GM21717 (cell line): ENCODE results near the gene KHDC4.
"Not testable (repeated sequence)": the region's sequence is repeated elsewhere in the genome, so short reads cannot be mapped to it uniquely, and the experiment has no call there.

ENCODE experiments used
- ATAC-seq: cut with Tn5 transposase; IDR thresholded peaks from one replicate; pipeline ENCODE4 v1.9.1; 2021; ENCODE audit warnings: mild to moderate bottlenecking, moderate library complexity; ENCODE audit not compliant: unreplicated experiment

KHDC4 gene

DNA sequence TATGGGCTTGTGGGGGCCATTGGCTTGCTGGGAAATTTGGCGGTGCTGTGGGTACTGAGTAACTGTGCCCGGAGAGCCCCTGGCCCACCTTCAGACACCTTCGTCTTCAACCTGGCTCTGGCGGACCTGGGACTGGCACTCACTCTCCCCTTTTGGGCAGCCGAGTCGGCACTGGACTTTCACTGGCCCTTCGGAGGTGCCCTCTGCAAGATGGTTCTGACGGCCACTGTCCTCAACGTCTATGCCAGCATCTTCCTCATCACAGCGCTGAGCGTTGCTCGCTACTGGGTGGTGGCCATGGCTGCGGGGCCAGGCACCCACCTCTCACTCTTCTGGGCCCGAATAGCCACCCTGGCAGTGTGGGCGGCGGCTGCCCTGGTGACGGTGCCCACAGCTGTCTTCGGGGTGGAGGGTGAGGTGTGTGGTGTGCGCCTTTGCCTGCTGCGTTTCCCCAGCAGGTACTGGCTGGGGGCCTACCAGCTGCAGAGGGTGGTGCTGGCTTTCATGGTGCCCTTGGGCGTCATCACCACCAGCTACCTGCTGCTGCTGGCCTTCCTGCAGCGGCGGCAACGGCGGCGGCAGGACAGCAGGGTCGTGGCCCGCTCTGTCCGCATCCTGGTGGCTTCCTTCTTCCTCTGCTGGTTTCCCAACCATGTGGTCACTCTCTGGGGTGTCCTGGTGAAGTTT, 7.8 kb upstream of the KHDC4 start:
- ATAC-seq = no peak

DNA sequence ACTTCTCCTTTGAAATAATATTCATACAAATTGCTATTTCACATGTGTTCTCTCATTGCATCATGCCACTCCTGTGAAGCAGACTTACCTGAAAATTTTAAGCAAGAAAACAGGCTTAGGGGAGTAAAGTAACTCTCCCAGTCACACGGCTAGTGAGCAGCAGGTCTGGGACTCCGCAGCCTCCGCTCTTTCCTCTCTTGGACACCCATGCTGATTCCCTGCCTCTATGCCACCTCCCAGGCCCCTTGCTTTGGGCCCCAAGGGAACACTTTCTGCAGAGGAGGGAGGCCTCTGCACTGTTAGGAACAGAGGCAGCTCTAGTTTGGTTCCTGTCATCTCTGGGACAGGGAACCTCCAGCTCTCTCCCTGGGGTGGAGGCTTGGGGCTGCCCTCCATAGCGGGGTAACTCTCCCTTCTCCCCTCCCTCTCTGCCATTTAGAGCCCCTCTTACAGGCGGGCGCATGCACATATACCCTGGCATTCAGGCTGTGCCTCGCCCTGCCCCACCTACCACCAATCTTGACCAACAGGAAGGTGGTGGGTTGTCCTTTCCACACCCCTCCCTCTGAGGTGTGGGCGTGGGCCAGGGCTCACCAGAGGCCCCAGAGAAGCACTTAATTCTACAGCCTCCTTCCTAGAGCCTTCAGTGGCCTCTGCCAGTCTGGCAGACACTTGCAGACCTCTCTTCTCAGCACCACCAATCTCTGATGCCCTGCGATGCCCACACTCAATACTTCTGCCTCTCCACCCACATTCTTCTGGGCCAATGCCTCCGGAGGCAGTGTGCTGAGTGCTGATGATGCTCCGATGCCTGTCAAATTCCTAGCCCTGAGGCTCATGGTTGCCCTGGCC, 7.0 kb upstream of the KHDC4 start, which contains the start of gene RXFP4:
Gene RXFP4, plus strand, starts transcription at position 646 of the 852 bp plus-strand sequence. Its CDS starts 72 bp downstream, at position 718.
- ATAC-seq = no peak

DNA sequence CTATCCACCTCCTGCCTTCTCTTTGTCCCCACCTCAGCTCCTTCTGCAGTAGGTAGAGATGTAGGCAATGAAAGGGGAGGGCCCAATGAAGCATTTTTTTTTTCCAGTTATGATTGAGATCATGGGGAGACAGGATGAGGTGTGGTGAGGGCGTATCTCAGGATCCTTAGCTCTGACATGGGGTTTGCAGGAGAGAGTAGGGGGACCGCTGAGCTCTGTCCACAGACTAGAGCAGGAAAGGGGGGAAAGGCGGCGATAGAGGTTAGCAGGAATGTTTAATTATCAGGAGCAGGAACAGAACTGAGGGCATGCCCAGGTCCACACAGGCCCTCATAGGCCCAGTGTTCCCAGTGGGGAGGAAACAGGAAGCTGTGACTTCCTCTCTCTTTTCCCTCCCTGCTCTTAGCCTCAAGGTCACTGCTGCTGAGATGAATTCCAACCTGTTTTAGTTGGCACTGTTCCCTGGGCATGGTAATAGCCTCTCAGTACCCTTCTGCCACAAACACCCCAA, 6.3 kb upstream of the KHDC4 start:
- ATAC-seq = no peak

DNA sequence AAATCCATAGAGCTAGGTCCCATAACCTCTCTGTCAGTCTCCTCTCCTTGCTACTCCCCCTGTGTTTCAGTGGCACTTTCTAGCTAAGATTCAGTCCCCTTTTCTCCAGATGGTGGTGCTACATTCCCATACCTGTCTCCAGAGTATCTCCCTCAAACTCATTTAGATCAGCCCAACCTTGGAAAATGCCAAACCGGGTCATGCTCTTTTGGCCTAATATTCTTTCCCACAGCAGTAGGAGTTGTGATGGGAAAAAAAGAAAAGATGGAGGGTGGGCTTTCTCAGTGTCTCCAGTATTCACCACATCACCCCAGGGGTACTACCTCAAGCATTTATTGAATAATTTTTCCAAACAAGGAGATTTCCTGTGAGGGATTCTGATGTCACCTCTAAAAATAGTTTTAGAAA, 4.0 kb upstream of the KHDC4 start:
- no peak for ATAC-seq

DNA sequence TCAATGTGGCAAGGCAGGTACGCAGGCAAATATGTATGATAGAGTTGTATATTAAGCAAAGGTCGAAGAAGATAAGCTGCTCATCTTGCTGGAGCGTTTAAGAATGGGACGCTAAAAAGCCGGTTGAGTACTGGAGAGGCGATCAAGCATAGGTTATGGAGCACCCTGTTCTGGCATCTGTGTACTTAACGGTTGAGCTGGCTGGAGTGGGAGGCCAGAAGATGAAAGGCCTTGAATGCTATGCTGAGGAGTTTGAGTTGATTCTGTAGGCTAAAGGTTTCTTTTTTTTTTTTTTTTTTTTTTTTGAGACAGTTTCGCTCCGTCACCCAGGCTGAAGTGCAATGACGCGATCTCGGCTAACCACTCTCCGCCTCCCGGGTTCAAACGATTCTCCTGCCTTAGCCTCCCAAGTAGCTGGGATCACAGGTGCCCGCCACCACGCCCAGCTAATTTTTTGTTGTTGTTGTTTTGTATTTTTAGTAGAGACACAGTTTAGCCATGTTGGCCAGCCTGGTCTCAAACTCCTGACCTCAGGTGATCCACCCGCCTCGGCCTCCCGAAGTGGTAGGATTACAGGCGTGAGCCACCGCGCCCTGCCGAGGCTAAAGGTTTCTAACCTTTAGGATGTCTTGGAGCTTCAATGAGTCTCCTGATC, 850 bp upstream of the KHDC4 start:
- ATAC-seq = no peak

DNA sequence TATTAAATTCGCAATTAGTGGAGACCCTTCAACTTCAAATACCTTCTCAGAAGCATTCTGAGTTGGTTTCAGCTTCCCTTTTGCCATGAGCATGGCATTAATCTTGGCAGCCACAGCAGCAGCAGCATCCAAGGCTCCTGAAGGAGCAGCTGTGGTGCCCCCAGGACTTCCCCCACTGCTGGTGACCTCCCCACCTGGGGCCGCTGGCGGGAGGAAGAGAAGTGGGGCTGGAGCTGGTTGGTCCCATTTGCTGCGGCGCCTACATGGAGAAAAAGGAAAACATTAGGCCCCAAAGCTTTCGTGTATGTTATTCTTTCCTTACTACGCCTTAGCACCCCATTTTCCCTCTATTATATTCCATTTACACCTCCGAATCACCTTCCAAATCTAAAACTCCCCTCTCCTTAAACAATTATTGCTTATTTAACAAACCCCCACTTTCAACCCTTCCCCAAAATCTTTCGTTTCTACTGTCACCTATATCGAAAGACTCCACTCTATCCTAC, 569 bp downstream of the KHDC4 start:
- no peak for ATAC-seq

DNA sequence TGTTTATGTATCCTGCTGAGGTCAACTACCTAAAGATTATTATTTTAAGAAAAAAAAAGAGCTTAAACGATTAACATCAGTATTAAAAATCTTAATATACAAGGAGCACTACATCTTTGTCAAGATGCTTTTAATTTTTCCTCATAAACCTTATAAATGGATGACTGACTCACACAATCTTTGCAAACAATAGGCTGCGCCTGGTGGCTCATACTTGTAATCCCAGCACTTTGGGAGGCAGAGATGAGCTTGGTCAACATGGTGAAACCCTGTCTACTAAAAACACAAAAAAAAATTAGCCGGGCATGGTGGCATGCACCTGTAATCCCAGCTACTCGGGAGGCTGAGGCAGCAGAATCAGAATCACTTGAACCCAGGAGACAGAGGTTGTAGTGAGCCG, 1.7 kb downstream of the KHDC4 start:
- ATAC-seq = no peak

DNA sequence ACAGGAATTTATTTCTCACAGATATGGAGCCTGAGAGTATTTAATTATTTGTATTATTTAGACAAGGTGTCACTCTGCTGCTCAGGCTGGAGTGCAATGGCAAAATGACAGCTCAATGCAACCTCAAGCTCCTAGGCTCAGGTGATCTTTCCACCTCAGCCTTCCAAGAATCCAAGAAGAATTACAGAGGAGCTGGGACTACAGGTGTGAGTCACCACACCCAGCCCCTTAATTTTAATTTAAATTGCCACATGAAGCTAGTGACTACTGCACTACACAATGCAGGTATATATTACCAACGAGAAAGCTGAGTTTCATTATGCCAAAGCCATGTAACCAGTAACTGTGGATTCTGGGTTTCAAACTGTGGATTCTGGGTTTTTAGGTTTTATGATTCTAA, 2.1 kb downstream of the KHDC4 start:
- no peak for ATAC-seq

DNA sequence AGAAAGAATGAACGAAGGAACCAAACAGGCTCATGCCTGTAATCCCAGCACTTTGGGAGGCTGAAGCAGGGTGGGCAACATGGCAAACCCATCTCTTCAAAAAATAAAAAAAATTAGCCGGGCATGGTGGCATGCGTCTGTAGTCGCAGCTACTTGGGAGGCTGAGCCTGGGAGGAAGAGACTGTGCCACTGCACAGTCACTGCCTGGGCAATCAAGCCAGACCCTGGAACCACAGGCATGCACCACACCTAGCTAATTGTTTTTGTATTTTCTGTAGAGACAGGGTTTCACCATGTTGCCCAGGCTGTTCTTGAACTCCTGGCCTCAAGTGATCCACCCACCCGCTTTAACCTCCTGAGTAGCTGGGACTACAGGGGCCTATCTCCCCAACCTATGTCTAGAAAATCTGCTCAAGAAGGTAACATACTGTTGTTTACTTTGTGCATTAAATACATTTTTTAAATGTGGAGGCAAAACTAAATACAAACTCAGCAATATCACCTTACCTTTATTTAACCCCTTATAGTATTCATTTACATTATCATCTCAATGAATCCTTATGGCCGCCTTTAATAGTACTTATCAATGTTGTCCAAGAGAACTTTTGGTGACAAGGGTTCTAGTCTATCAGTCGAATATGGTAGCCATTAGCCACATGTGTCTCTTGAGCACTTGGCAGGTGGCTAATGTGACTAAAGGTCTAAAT, 2.7 kb downstream of the KHDC4 start:
- no peak for ATAC-seq

DNA sequence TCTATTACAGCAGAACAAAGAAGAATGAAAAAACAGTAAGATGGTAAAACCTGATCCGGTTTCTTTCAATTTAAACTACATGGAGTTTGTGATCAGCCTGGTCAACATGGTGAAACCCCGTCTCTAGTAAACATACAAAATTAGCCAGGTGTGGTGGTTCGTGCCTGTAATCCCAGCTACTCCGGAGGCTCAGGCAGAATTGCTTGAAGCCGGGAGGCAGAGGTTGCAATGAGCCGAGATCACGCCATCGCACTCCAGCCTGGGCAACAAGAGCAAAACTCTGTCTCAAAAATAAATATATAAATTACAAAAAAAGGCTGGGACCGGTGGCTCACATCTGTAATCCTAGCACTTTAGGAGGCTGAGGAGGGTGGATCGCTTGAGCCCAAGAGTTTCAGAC, 3.5 kb downstream of the KHDC4 start:
- ATAC-seq = not testable (repeated sequence)

DNA sequence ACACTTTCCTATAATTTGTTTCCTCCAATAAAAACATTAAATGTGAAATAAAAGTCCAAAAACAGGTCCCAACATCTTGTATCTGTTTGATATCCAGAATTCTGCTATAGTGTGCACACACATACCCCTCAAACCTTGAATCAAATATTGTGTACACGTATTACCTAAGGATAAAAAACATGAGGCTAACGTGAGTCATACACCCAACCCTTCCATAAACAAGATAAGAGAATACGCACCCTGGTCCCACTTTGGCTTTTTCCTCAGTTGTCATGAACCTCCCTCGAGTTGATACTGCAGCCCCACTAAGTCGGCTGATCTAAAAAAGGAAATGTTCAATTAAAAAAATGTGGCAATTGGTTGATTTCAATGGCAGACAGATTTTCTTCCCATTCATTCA, 5.2 kb downstream of the KHDC4 start:
- ATAC-seq = no peak

DNA sequence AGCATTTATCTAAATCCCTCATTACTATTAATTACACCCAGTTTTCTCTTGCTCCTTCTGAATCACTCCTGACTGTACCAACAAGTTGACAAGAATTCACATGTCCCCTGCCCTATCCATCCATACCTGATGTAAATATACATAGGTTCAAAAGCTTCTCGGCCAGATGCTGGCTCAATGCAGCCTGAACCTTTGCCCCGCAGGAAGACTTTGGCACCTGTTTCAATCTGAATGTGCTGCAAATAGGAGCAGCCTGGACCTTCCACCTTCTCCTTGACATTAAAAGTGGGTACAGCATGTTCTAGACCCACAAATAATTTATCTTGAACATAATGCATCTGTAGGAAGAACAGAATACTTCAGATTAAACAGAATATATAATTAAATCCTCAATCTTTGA, 8.7 kb downstream of the KHDC4 start:
- ATAC-seq = no peak

DNA sequence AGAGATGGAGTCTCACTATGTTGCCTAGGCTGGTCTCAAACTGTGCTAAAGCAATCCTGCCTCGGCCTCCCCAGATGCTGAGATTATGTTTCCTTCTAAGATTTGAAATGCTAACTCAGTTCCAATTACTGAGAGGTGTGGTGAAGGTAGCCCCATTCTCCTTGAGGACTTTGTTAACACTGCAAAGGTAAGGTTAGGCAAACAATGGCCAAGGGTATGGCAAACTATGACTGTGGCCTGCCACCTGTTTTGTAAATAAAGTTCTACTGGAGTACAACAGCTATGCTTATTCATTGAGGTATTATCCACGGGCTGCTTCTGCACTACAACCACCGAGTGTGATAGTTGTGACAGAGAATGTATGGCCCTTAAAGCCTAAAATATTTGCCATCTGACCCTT, 13.5 kb downstream of the KHDC4 start:
- no peak for ATAC-seq

DNA sequence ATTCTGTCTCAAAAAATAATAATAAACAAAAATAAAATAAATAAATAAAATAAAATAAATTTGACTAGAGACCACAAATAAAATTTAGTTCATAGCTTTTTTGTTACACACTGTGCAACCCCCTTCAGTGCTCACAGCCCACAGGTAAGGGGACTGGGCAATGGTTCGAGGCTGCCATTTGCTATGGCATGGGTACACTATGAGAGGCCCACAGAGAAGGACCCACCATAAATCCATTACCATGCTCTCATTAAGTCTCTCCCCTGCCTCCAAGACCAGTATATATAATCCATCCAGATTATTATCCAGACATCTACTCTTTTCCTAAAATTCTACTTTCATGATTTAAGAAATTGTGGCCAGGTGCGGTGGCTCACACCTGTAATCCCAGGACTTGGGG, 14.4 kb downstream of the KHDC4 start:
- no peak for ATAC-seq

DNA sequence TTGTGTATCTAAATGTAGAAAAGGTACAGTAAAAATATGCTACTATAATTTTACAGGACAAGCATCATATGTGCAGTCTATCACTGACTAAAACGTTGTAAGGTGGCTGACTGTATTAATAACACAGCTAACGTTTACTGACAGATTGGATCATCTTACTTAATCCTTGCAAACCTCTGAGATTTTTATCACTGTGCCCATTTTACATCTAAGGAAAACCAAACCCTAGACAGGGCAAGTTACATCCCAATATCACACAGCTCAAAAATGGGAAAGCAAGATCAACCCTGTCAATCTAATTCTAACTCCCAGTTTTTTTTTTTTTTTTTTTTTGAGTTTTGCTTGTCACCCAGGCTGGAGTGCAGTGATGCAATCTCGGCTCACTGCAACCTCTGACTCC, 15.6 kb downstream of the KHDC4 start:
- no peak for ATAC-seq

DNA sequence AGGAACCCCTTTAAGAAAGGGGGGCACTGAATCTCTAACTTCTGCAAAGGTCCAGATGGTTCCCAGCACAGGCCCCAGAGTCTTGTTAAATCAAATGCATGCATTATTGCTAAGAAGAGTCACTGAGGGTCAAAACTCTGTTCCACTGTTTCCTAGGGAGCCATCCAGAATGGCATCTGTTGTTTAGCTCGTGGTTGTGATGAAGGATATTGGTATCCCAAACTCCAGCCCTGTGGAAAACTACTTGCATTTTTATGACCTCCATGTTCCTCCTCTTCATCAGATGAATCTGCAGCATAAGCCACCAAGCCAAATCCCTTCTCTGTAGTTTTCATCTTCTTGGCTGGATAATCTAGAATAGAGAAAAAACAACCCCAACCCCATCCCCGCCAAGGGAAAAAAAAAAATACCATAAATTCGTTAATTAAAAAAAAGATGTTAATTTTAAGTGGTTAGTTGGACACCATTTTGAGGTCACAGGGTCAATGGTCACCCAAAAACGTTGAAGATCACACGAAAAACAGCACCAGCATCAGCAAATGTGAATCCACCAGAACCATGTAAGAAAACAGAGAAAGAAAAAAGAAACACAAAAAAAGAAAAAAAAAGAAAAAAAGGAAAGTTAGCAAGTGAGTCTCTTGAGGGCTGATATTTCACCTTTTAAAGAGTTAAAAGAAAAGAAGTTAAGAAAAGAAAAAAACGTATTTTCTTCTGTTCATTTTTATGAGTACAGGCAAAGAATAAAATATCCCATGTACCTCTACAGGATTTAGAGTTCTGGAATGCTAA, 20.1 kb downstream of the KHDC4 start:
- no peak for ATAC-seq

DNA sequence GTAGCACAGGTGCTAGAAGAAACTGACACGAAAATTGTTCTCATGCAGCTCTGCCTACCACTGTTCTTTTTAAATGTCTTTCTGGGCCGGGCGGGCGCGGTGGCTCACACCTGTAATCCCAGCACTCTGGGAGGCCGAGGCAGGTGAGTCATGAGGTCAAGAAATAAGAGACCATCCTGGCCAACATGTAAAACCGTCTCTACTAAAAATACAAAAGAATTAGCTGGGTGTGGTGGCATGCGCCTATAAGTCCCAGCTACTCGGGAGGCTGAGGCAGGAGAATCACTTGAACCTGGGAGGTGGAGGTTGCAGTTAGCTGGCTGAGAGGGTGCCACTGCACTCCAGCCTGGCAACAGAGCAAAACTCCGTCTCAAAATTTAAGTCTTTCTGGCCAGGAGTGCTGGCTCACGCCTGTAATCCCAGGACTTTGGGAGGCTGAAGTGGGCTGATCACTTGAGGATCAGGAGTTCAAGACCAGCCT, 22.1 kb downstream of the KHDC4 start:
- no peak for ATAC-seq

DNA sequence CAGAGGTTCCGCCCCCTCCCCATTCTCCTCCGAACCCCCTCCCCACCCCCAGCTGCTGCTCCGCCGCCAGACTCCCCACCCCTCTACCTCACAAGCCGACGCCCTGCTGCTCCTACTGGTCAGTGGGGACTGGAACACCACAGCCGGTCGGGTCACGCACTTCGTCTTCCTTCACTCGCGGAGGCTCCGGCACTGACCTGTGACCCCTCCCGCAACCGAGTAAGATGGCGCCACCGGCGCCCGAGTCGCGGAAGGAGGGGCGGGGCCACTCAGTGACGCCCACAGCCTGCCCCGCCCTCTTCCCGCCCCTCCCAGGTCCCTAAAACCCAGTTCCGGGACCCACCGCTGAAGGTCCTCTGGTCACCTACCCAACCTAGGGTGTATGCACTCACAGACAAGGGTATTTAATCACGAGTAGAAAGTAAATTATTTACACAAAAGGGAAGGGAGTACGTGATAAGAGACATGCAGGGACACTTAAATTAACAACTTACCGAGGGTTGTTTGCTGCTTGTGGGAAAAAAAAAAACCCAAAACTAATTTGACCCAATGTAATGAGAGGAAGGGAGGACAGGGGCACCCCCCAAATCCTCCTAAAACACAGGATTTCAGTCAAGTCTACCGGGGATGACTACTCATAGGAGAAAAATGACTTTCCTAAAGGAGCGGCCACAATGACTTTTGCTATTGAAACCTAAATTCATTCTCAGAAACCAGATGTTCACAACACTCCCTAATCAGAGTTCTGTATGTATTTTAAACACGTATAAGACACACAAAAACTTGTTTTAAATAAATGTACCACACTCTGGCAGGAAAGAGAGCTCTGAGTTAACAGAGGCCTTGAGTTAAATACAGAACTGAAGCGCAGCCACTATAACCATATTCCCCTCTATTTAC, 22.8 kb downstream of the KHDC4 start, which contains the start of gene RIT1:
Gene RIT1, minus strand, starts transcription at position 194 of the 900 bp plus-strand sequence. CDS start 588 bp downstream, outside the sequence.
- ATAC-seq = peak; percentile 60
